Epithelial cell of umbilical artery (primary cell): ENCODE measurements around the gene MTPN. TPM values are rescaled to one million over a fixed set of nuclear protein-coding genes. Genes with fewer than 3 reads are reported as not detected.

Experiments used
- total RNA-seq: library from RNA; depleted of rRNA; stranded (reverse); fragments of >200 nt; gene quantifications from 2 replicates; pipeline ENCODE4 v1.2.3, GENCODE V29; 2014

Gene MTPN
- total RNA-seq: 109 and 118 TPM in 2 replicates

GRCh38 chr7:135977007-135977741 lies at the start of gene MTPN:
MTPN (minus strand) TSS chr7:135977359; CDS start chr7:135977100, 259 bp downstream.

Other genes with a start within 250 kb of the MTPN start
- not detected in 2 replicates for gene SLC13A4, start 249.2 kb downstream of the MTPN start, total RNA-seq
- gene FAM180A, start 228.5 kb downstream of the MTPN start, total RNA-seq: not detected in 2 replicates